G401.6 (cell line): Measurements from ENCODE around the gene EBF4.

Experiments
- FAIRE-seq: peaks from 2 replicates; lab custom pipeline; 2012; peaks lifted over from hg19 to GRCh38; lab: Jason Lieb, UNC

EBF4 gene

GRCh38 chr20:2700913-2701620 lies 8.5 kb downstream of the EBF4 start:
- no peak for FAIRE-seq

GRCh38 chr20:2701671-2702081 lies 9.1 kb downstream of the EBF4 start:
- no peak for FAIRE-seq

- no peak for FAIRE-seq
Observed at GRCh38 chr20:2703716-2704475, 11.3 kb downstream of the EBF4 start.

GRCh38 chr20:2705931-2706645 lies 13.5 kb downstream of the EBF4 start:
- no peak for FAIRE-seq

- FAIRE-seq = no peak
Observed at GRCh38 chr20:2706688-2707352, 14.2 kb downstream of the EBF4 start.

GRCh38 chr20:2707353-2708072 lies 14.9 kb downstream of the EBF4 start:
- no peak for FAIRE-seq

GRCh38 chr20:2708073-2708415 lies 15.5 kb downstream of the EBF4 start:
- FAIRE-seq = no peak

- no peak for FAIRE-seq
Observed at GRCh38 chr20:2708665-2709064, 16.1 kb downstream of the EBF4 start.

- FAIRE-seq = no peak
Observed at GRCh38 chr20:2709205-2709981, 16.8 kb downstream of the EBF4 start.

GRCh38 chr20:2713285-2713684 lies 20.7 kb downstream of the EBF4 start:
- no peak for FAIRE-seq

- FAIRE-seq = no peak
Observed at GRCh38 chr20:2729251-2729713, 36.7 kb downstream of the EBF4 start.

GRCh38 chr20:2729791-2730190 lies 37.2 kb downstream of the EBF4 start:
- FAIRE-seq = no peak

- FAIRE-seq = no peak
Observed at GRCh38 chr20:2734899-2735298, 42.3 kb downstream of the EBF4 start.

- FAIRE-seq = no peak
Observed at GRCh38 chr20:2736441-2736840, 43.9 kb downstream of the EBF4 start.

- FAIRE-seq = no peak
Observed at GRCh38 chr20:2738331-2739041, 45.9 kb downstream of the EBF4 start.

GRCh38 chr20:2739042-2739398 lies 46.4 kb downstream of the EBF4 start:
- no peak for FAIRE-seq

- no peak for FAIRE-seq
Observed at GRCh38 chr20:2740702-2741101, 48.1 kb downstream of the EBF4 start.

GRCh38 chr20:2741463-2741862 lies 48.9 kb downstream of the EBF4 start:
- no peak for FAIRE-seq

GRCh38 chr20:2741881-2742280 lies 49.3 kb downstream of the EBF4 start:
- no peak for FAIRE-seq

- FAIRE-seq = no peak
Observed at GRCh38 chr20:2742431-2742830, 49.9 kb downstream of the EBF4 start.
